ENCODE data around the gene SLCO3A1.

SLCO3A1 gene

DNA sequence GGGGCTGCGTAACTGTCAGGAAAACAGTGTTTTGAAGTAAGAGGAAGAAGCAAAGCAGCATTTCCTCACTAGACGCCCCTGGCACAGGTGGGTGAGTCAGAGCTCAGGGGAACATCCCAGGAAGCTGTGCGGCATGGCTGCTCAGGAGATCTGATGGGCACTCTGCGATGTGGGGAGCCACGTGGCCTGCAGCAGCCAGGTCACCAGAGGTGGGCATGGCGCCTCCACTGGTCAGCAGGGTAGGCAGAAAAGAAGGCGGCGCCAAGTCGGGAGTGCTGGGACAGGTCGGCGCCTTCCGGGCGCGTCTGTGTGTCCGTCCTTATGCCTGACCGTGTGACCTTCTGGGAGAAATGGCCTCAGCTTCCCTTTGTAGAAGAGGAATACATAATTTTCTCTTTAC is 290.3 kb downstream of the SLCO3A1 start:
- DNase-seq: no peak

DNA sequence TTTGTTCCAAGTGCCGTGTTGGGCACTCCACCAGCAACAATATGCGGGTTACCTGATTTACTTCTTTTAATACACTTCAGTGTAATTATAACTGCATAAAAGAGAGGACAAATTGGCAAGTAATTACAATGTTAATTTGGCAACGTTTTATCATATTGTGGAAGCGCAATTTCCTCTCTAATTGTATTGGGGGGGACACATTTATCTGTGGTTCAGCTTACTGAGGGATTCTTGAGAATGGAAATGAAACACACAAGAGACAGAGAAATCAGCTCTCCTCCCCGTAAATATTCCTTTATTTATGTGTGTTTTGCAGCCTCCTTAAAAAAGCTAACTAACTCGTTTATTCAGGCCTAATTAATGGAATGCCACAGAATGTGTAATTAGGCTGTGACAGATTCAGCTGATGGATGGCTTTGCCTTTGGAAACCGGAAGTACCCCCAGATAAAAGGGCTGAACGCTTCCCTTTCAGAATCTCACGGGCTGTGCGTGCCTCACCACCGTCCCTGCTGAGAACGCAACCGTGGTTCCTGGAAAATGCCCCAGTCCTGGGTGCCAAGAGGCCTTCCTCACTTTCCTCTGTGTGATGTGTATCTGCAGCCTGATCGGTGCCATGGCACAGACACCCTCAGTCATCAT is 293.1 kb downstream of the SLCO3A1 start:
- DNase-seq: no peak

- DNase-seq: no peak
Observed at GRCh38 chr15:92149029-92149428, 295.5 kb downstream of the SLCO3A1 start.

GRCh38 chr15:92149465-92149864 is 296.0 kb downstream of the SLCO3A1 start:
- no peak for DNase-seq

- no peak for DNase-seq
Observed at GRCh38 chr15:92151168-92151567, 297.7 kb downstream of the SLCO3A1 start.

DNA sequence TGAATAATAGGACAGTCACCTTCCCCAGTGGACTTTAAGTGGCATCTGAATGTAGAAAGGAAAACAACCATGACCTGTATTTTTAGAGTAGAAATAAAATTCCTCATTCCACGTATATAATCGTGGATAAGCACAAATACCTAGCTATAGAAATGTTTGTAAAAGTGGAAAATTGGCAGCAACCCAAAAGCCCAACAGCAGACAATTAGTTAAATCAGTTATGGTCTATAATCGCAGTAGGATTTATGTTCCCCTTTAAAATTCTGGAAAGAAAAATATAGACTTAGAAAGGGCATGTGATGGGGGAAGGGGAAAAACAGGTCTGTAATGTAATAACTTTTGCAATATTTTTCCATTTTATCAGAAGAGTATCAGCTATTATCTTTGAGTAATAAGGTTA is 298.2 kb downstream of the SLCO3A1 start:
- DNase-seq: no peak

DNA sequence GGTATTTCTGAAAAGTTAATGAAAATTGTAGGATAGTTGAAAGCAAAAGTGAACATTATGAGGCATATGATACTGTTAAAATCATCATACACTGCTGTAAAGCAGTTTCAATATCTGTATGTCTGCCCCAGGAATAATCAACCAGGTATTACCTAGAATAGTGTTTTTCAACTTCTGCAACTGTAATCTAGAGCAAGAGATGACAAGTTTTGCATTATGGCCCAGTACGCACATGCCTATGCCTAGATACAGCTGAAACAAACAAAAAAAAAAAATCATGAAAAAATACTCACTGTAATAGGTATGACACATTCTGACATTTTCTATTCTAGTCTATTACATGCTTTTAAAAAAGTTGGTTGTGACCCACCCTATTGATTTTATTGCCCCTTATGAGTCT is 299.5 kb downstream of the SLCO3A1 start:
- DNase-seq: no peak

DNA sequence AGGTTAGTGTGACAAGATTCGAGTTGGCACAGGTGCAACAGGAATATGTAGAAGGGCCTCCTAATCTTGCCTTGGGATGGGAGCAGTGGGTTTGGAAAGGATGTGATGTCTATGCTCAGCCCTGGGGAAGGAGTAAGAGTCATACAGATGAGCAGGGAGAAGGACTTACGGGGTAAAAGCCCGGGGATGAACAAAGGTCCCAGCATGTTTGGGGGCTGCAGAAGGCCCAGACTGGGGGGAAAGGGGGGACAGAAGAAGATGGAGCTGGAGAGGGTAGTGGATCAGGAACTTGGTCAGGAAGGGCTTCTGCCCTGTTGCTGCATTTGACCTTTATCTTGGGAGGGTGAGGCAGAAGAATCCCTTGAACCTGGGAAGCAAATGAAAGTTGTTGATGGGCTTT is 300.1 kb downstream of the SLCO3A1 start:
- no peak for DNase-seq

- no peak for DNase-seq
Observed at GRCh38 chr15:92155934-92156333, 302.4 kb downstream of the SLCO3A1 start.

GRCh38 chr15:92157666-92158298 is 304.3 kb downstream of the SLCO3A1 start:
- no peak for DNase-seq

DNA sequence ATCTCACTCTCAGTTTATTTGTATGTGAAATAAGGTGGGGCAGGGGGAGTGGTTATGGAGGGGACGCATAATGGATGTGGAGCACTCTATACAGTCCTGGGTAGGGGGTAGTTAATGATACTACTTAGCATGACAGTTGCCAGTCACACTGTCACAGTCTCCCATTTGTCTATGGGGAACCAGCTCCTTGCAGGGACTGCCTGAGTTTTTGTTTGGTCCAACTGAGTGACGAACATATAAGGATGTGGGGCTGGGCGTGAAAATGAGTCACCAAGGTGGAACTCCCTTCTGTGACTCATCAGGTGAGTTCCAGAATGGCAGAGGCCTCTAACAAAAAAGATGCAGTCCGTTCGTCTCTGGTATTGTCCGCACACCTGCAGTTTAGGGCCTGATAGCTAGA is 304.9 kb downstream of the SLCO3A1 start:
- no peak for DNase-seq

DNA sequence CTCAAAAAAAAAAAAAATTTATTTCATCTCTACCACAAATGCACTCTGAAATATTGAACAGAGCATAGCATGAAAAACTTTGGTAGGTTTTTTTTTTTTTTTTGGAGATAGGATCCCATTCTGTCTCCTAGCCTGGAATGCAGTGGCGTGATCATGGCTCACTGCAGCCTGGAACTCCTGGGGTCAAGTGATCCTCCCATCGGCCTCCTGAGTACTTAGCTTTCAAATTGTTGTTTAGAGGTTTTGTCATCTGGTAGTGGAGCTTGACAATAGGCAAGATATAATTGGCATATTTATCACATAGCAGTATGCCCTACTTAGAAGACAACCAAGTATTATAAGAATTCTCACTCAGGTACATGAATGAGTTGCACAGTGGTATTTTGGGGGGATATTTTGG is 306.0 kb downstream of the SLCO3A1 start:
- DNase-seq: no peak

DNA sequence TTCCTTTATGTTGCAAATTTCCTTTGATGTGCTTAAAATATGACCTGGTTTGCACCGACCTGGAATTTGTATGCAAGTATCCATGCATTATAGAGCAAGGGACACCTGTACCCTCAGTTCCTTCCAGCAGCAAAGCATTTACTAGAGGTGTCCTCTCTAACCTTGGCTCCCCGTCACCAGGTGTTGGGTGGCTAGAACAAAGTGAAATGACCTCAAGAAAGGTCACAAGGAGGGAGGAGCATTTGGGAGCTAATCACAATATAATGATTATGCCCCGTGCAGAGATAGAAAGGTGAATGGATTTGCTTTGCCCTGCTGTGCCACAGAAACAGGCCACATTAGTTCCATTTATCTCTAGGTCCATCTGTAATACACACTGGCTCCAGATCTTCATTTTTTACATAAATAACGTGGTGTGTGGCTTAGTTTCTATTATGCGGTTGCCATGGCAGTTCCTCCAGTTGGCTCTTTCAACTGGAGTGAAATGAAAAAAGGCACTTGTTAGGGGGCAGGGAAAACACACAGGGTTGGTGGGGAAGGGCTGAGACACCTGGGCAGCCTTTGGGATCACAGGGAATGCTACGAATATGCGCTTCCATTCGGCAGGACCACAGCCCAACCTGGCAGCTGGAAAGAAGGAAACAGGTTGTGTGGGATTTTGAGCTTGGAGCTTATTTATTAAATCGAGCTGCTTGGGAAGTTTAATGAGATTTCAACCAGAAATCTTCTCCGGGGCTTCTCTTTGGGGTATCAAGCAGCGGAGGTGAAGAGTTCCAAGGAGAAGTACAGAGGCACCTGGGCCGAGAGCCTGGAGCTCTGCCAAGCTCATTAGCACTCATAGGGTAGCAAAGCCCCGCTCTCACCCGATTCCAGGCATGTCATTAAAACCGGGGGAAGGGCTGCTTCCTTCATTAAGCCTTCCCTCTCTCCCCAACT is 306.7 kb downstream of the SLCO3A1 start:
- no peak for DNase-seq

DNA sequence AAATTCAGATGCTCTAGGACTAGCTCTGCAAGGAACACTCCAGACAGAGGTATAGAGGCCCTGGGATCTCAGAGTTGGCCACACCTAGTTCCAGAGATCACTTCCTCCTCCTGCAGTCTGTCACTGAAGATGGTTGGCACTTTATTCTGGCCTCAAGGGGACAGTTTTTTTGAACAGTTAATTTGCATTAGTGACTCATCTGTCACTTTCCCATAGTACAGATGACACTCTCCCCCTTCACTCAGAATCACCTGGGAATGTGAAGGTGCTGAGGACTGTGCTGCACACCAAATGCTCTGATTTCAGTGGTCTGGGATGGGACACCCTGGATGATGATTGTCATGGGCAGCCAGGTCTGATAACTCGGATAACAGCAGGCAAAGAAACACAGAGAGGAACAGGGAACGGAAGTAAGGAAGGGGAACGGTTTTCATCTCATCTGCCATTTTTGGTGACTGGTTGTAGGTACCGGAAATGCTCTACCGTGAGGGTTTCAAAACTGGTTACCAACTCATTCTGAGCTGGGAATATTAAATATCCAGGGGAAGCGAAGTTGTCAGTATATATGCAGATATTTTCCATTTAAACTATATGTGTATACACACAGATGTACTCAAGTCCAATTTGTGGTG is 307.6 kb downstream of the SLCO3A1 start:
- DNase-seq: no peak

DNA sequence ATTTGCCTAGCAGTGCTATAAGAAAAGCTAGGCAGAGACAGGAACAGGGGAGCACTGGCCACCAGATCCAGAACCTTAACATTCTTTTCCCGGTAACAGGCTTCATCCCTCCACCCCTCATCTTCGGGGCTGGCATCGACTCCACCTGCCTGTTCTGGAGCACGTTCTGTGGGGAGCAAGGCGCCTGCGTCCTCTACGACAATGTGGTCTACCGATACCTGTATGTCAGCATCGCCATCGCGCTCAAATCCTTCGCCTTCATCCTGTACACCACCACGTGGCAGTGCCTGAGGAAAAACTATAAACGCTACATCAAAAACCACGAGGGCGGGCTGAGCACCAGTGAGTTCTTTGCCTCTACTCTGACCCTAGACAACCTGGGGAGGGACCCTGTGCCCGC is 309.1 kb downstream of the SLCO3A1 start:
- no peak for DNase-seq

- no peak for DNase-seq
Observed at GRCh38 chr15:92163641-92164040, 310.1 kb downstream of the SLCO3A1 start.

GRCh38 chr15:92164327-92165000 is 311.0 kb downstream of the SLCO3A1 start:
- DNase-seq: no peak

DNA sequence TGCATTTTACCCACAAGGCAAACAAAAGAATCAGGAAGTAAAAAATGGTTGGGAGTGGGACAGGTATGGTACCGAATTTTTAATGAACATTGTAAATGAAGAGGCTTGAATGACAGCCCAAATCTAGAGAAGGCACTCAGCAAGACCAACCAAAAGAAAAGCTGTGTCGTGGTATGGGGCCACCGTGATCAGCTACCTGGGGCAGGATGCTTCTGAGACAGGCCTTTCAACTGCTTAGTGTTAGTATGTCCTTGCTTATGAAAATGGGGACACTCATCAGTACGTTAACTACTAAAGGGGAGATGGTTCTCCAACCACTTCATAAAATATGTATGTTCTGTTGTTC is 311.5 kb downstream of the SLCO3A1 start:
- DNase-seq: no peak

DNA sequence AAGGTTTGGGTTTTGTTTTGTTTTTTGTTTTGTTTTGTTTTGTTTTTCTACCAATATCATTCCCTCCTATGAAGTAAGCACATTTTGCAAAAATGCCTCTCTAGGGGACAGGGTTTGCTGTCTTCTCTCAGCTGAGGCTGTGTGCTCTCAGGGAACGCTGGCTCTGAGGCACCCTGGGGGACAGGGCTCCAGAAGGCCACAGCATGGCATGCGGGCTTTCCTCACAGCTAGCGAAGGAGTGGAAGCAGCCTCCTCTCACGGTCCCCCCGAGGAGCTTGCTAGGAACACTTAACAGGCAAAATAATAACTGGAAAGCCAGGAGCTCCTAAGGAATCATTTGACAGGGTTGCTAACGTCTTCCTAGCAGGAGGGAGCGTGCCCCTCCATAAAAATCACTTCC is 312.5 kb downstream of the SLCO3A1 start:
- no peak for DNase-seq

DNA sequence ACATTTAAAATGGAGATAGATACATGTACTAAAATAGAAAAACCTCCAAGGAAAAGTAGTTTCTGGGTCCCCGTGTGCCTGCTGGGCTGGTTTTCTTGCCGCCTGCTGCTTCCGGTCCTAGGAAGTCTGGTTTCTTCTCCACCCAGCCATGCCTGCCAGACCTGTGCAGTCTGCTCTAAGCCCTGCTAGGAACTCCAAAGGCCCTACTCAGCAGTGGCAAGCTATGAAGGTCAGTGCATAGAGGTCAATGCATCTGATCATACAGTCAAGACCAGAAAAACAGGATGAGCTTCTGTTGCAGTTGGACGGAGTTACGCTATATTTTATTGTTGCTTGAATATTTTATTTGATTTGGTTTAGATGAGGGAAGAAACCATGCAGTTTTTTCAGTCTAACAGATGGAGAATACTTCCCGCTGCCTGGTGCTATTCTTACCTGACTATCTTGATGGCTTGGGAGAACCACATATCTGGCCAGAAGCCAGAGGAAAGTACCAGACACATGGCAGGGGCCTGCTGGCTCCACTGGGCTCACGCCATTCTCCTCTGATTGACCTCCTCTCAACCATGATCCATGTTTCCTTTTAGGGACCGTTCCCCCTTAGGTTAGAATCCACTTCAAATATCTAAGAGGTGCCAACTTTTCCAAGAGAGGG is 313.4 kb downstream of the SLCO3A1 start:
- DNase-seq: no peak

GRCh38 chr15:92167451-92167850 is 313.9 kb downstream of the SLCO3A1 start:
- no peak for DNase-seq

GRCh38 chr15:92168066-92168683 is 314.7 kb downstream of the SLCO3A1 start:
- DNase-seq: no peak
